IMR-90 (cell line): Measurements from ENCODE around the gene FKBP10. TPM values are rescaled to one million over a fixed set of nuclear protein-coding genes. Genes with fewer than 3 reads are reported as not detected.
A peak's percentile ranks its signal among the peaks of the same experiment; 100 is the strongest.

ENCODE experiments used
- ATAC-seq: fragments of 200-7000 bp; cut with Tn5 transposase; 2 replicates; pipeline ENCODE4 v1.9.1; 2020; ENCODE audit warnings: low read depth, mild to moderate bottlenecking, moderate library complexity
- BruUV-seq: library from RNA; stranded (reverse); fragments of 400-500 nt; replicated peaks from 2 replicates; lab custom pipeline; 2021; lab: Mats Ljungman, UMichigan
- CTCF ChIA-PET: fragments of 300-600 bp; formaldehyde crosslinking; extraction: SDS; loops from one replicate; lab custom pipeline; 2021; ENCODE audit warnings: antibody characterized with exemption; lab: Yijun Ruan, JAX
- POLR2A ChIA-PET: fragments of 300-600 bp; sonication (Branson Sonifier 250); formaldehyde crosslinking; loops from one replicate; lab custom pipeline; 2022; ENCODE audit warnings: antibody characterized with exemption; ENCODE audit not compliant: unreplicated experiment; lab: Charles Lee
- DNase-seq: peaks from one replicate; pipeline ENCODE4 v3.0.0; 2013
- H2AFZ ChIP-seq: replicated peaks from 2 replicates; pipeline ENCODE3; 2013; ENCODE audit warnings: low read length, mild to moderate bottlenecking; ENCODE audit not compliant: poor library complexity
- H2AK5ac ChIP-seq: 2 replicates; pipeline ENCODE4 v1.6.1; 2013; ENCODE audit warnings: low read depth, low read length, inconsistent platforms
- H2AK9ac ChIP-seq: replicated peaks from 2 replicates; pipeline ENCODE3; 2013; ENCODE audit warnings: mild to moderate bottlenecking, low read depth, low read length, moderate library complexity; ENCODE audit not compliant: poor library complexity
- H2BK120ac ChIP-seq: 2 replicates; pipeline ENCODE4 v1.6.1; 2013; ENCODE audit warnings: low read depth, low read length, inconsistent platforms
- H2BK15ac ChIP-seq: 3 replicates; pipeline ENCODE4 v1.6.1; 2013; ENCODE audit warnings: low read depth, low read length, inconsistent platforms
- H2BK20ac ChIP-seq: 2 replicates; pipeline ENCODE4 v1.6.1; 2013; ENCODE audit warnings: low read depth, mild to moderate bottlenecking, inconsistent platforms, low read length, moderate library complexity
- H2BK5ac ChIP-seq: 2 replicates; pipeline ENCODE4 v1.6.1; 2013; ENCODE audit warnings: mild to moderate bottlenecking, low read depth, low read length, inconsistent platforms; ENCODE audit not compliant: poor library complexity, severe bottlenecking
- H3K14ac ChIP-seq: replicated peaks from 2 replicates; pipeline ENCODE4 v1.6.1; 2013; ENCODE audit warnings: low read depth, low read length, inconsistent platforms
- H3K18ac ChIP-seq: 2 replicates; pipeline ENCODE4 v1.6.1; 2013; ENCODE audit warnings: low read depth, low read length, control low read depth
- H3K23ac ChIP-seq: 2 replicates; pipeline ENCODE4 v1.6.1; 2013; ENCODE audit warnings: low read depth, low read length, inconsistent platforms
- H3K27ac ChIP-seq: 2 replicates; pipeline ENCODE4 v1.5.1; 2013; ENCODE audit warnings: mild to moderate bottlenecking, control low read depth, low read length; ENCODE audit not compliant: insufficient read depth
- H3K27me3 ChIP-seq: 2 replicates; pipeline ENCODE4 v1.6.1; 2013; ENCODE audit warnings: low read length; ENCODE audit not compliant: control insufficient read depth, insufficient read depth
- H3K36me3 ChIP-seq: 2 replicates; pipeline ENCODE4 v1.6.1; 2013; ENCODE audit warnings: low read length, mixed read lengths; ENCODE audit not compliant: control insufficient read depth, insufficient read depth
- H3K4ac ChIP-seq: 2 replicates; pipeline ENCODE4 v1.6.1; 2013; ENCODE audit warnings: low read depth, low read length, inconsistent platforms
- H3K4me1 ChIP-seq: 2 replicates; pipeline ENCODE4 v1.6.1; 2013; ENCODE audit warnings: low read length, mixed read lengths; ENCODE audit not compliant: control insufficient read depth, insufficient read depth
- H3K4me2 ChIP-seq: 2 replicates; pipeline ENCODE4 v1.6.1; 2013; ENCODE audit warnings: low read depth, mild to moderate bottlenecking, control low read depth, low read length, moderate library complexity
- H3K4me3 ChIP-seq: 2 replicates; pipeline ENCODE4 v1.5.1; 2013; ENCODE audit warnings: low read depth, mild to moderate bottlenecking, control low read depth, low read length, moderate library complexity; ENCODE audit not compliant: insufficient read depth
- H3K56ac ChIP-seq: 2 replicates; pipeline ENCODE4 v1.6.1; 2013; ENCODE audit warnings: low read length, inconsistent platforms; ENCODE audit not compliant: insufficient read depth; ENCODE audit errors: extremely low read depth
- H3K79me1 ChIP-seq, 2 experiments: 2 replicates each; pipeline ENCODE4 v1.6.1; 2013; ENCODE audit warnings: low read length in 2 of 2, inconsistent platforms in 1 of 2, low read depth in 1 of 2
- H3K9ac ChIP-seq: 2 replicates; pipeline ENCODE4 v1.6.1; 2013; ENCODE audit warnings: low read depth, low read length, control low read depth
- H3K9me1 ChIP-seq: 2 replicates; pipeline ENCODE4 v1.6.1; 2013; ENCODE audit warnings: low read length, inconsistent platforms; ENCODE audit not compliant: insufficient read depth
- H3K9me3 ChIP-seq: 2 replicates; pipeline ENCODE4 v1.6.1; 2013; ENCODE audit warnings: low read length; ENCODE audit not compliant: control insufficient read depth, insufficient read depth
- H4K20me1 ChIP-seq: 2 replicates; pipeline ENCODE4 v1.6.1; 2013; ENCODE audit warnings: low read length, inconsistent platforms; ENCODE audit not compliant: insufficient read depth
- H4K5ac ChIP-seq: 2 replicates; pipeline ENCODE4 v1.6.1; 2013; ENCODE audit warnings: mild to moderate bottlenecking, low read depth, low read length, control low read depth
- H4K8ac ChIP-seq, 2 experiments: 2 replicates each; pipeline ENCODE4 v1.6.1; 2013; ENCODE audit warnings: low read depth in 2 of 2, low read length in 2 of 2, control low read depth in 1 of 2, inconsistent platforms in 1 of 2
- H4K91ac ChIP-seq: 2 replicates; pipeline ENCODE4 v1.6.1; 2013; ENCODE audit warnings: low read depth, low read length, inconsistent platforms; ENCODE audit not compliant: insufficient read depth
- BHLHE40 ChIP-seq: fragments of 150-350 bp; IDR thresholded peaks from 2 replicates; pipeline ENCODE4 v1.6.1; 2016; ENCODE audit warnings: mild to moderate bottlenecking, low read depth, low read length
- CEBPB ChIP-seq: IDR thresholded peaks from 2 replicates; pipeline ENCODE4 v1.6.1; 2012; ENCODE audit warnings: low read depth, low read length, improper control_type of control experiment
- CHD1 ChIP-seq: IDR thresholded peaks from 2 replicates; pipeline ENCODE4 v1.6.1; 2012; ENCODE audit warnings: low read depth, low read length, improper control_type of control experiment
- FOS ChIP-seq: fragments of 150-350 bp; IDR thresholded peaks from 2 replicates; pipeline ENCODE4 v1.6.1; 2016; ENCODE audit warnings: low read depth, low read length
- RCOR1 ChIP-seq: IDR thresholded peaks from 2 replicates; pipeline ENCODE4 v1.6.1; 2012; ENCODE audit warnings: mild to moderate bottlenecking, low read length, improper control_type of control experiment; ENCODE audit not compliant: insufficient replicate concordance
- USF2 ChIP-seq: fragments of 150-350 bp; IDR thresholded peaks from 2 replicates; pipeline ENCODE4 v1.6.1; 2017; ENCODE audit warnings: mild to moderate bottlenecking, antibody characterized with exemption, low read length, low read depth
- WGBS, 2 experiments: methylation state at CpG; one replicate each; pipeline versions ENCODE4 v1.1.5 to v1.1.7; 2013; ENCODE audit warnings: missing lambda C conversion rate in 2 of 2; ENCODE audit not compliant: insufficient read length in 1 of 2; ENCODE audit errors: extremely low coverage in 2 of 2; 5-methylcytosine and 5-hydroxymethylcytosine counted together
- dilution Hi-C: fragments of 300-500 bp; cut with HindIII; formaldehyde crosslinking; loops from one replicate; pipeline ENCODE4 v1.14.3; 2018; ENCODE audit warnings: low sequenced_read_pairs; ENCODE audit not compliant: unreplicated experiment
- in situ Hi-C: fragments of 300-500 bp; cut with MboI; formaldehyde crosslinking; loops from 3 replicates; pipeline ENCODE4 v1.14.3; 2019; ENCODE audit warnings: low sequenced_read_pairs, inconsistent platforms, mixed read lengths
- intact Hi-C: fragments of 100-400 bp; cut with micrococcal nuclease; formaldehyde crosslinking; loops from 2 replicates; pipeline ENCODE4 v1.10.0; 2022
- polyA plus RNA-seq, 3 experiments: library from polyadenylated mRNA; depleted of rRNA; stranded (reverse); fragments of >200 nt; gene quantifications; 2 replicates each; pipeline ENCODE4 v1.2.3, GENCODE V29; 2012; ENCODE audit warnings: low replicate concordance in 1 of 3
- total RNA-seq: library from RNA; depleted of rRNA; stranded (reverse); fragments of >200 nt; gene quantifications from 2 replicates; pipeline ENCODE4 v1.2.3, GENCODE V29; 2012

The FKBP10 gene
- total and polyA plus RNA-seq, 2 of the 4 experiments (the other 2 are of a cell fraction), result 170 to 984 TPM

- no TSS peak for BruUV-seq
- peak overlapping the region; percentile 90 for H2AK9ac ChIP-seq
- peak overlapping the region; percentile 82; the same call in 2 of the 3 replicates for H2BK15ac ChIP-seq
- H2BK120ac ChIP-seq, result peak overlapping the region; percentile 82
- H4K8ac ChIP-seq, result peak overlapping the region; percentile 73 to 78; a peak in 3 of 4 replicates
- peak overlapping the region; percentile 83 for H4K5ac ChIP-seq
- WGBS, 2 experiments, result no CpG with 5 or more reads among the region's 14 CpGs
- ATAC-seq (no peak; the same call in 1 of the 2 replicates), DNase-seq (peak; percentile 59)
- peak overlapping the region; percentile 49 for H3K14ac ChIP-seq
- H3K9ac ChIP-seq, result 0 out of 2 replicates have a peak overlapping the region, but pooled peaks have one; percentile 0
- H2BK5ac ChIP-seq, result peak overlapping the region; percentile 88
- no peak overlapping the region for H3K56ac ChIP-seq
- peak overlapping the region; percentile 81 for H2BK20ac ChIP-seq
- no peaks in the 10 kb centered on the region for H4K20me1 ChIP-seq
- POLR2A ChIA-PET, result interaction anchor here (0.5 to 0.8 kb wide), 2 partner anchors 9 to 124 kb away, joined by 3 to 5 read pairs; no protein-coding TSS in a partner anchor
- no peak overlapping the region for H3K4me3 ChIP-seq
- H2AFZ ChIP-seq, result peak overlapping the region; percentile 81
- no peaks in the 10 kb centered on the region for H3K9me3 ChIP-seq
- H3K79me1 ChIP-seq, result no peaks in the 10 kb centered on the region
- H3K4ac ChIP-seq, result peak overlapping the region; percentile 81
- peak overlapping the region; percentile 48; the same call in 1 of the 2 replicates for H3K23ac ChIP-seq
- TF ChIP-seq CHD1 (no peak), RCOR1 (no peak), USF2 (peak; percentile 59), FOS (no peak), BHLHE40 (peak; percentile 92), CEBPB (no peak)
- H3K18ac ChIP-seq, result peak overlapping the region; percentile 92
- no peaks in the 10 kb centered on the region for H3K36me3 ChIP-seq
- peak overlapping the region; percentile 95 for H2AK5ac ChIP-seq
- 0 out of 2 replicates have a peak, but pooled peaks cover under 1% of the 10 kb centered on the region for H3K27me3 ChIP-seq
- peak overlapping the region; percentile 51 for H3K4me2 ChIP-seq
- in situ Hi-C loops (no loop called here), intact Hi-C loops (no loop called here), dilution Hi-C loops (no loop called here)
- H3K27ac ChIP-seq, result peak overlapping the region; percentile 90
- CTCF ChIA-PET, result interaction anchor here (1.3 kb wide), 1 partner anchor 21 kb away, joined by 5 read pairs; no protein-coding TSS in a partner anchor
- H3K9me1 ChIP-seq, result peaks cover 13% of the 10 kb centered on the region
- peak overlapping the region; percentile 58 for H4K91ac ChIP-seq
- H3K4me1 ChIP-seq, result peaks cover 26% of the 10 kb centered on the region
These were observed 18.8 kb upstream of the FKBP10 start for GRCh38 chr17:41793784-41794539.
